Measurements from ENCODE around the gene UGGT2.
"Not testable (repeated sequence)": the region's sequence is repeated elsewhere in the genome, so short reads cannot be mapped to it uniquely, and the experiment has no call there.

The UGGT2 gene

GRCh38 chr13:96071504-96071903, 18.3 kb upstream of the UGGT2 start:
- TF ChIP-seq ZFX (IDR thresholded peaks at IDR 0.05): no peak
- no peak for TF ChIP-seq CTCF (conservative IDR thresholded peaks at IDR 0.05)
- no peak overlapping the region for H3K27ac ChIP-seq

GRCh38 chr13:96068729-96069128, 15.5 kb upstream of the UGGT2 start:
- H3K27ac ChIP-seq: no peak overlapping the region
- TF ChIP-seq CTCF (conservative IDR thresholded peaks at IDR 0.05) (no peak), ZFX (IDR thresholded peaks at IDR 0.05) (no peak)

GRCh38 chr13:96065849-96066248, 12.6 kb upstream of the UGGT2 start:
- no peak for TF ChIP-seq ZFX (IDR thresholded peaks at IDR 0.05)
- no peak for TF ChIP-seq CTCF (conservative IDR thresholded peaks at IDR 0.05)
- H3K27ac ChIP-seq: no peak overlapping the region

GRCh38 chr13:96052656-96053002, 572 bp downstream of the UGGT2 start:
- TF ChIP-seq ZFX (IDR thresholded peaks at IDR 0.05) (no peak), CTCF (conservative IDR thresholded peaks at IDR 0.05) (no peak)
- H3K27ac ChIP-seq: peak overlapping the region; percentile 80

- H3K27ac ChIP-seq: not testable (repeated sequence)
Observed at GRCh38 chr13:96051946-96052345, 1.3 kb downstream of the UGGT2 start.

- not testable (repeated sequence) for H3K27ac ChIP-seq
Observed at GRCh38 chr13:96051491-96051890, 1.7 kb downstream of the UGGT2 start.

GRCh38 chr13:96050955-96051354, 2.2 kb downstream of the UGGT2 start:
- H3K27ac ChIP-seq: not testable (repeated sequence)

GRCh38 chr13:96046449-96047126, 6.6 kb downstream of the UGGT2 start:
- not testable (repeated sequence) for H3K27ac ChIP-seq

GRCh38 chr13:96044238-96044637, 9.0 kb downstream of the UGGT2 start:
- TF ChIP-seq ZFX (IDR thresholded peaks at IDR 0.05): no peak
- TF ChIP-seq CTCF (conservative IDR thresholded peaks at IDR 0.05): no peak
- H3K27ac ChIP-seq: no peak overlapping the region

All from C4-2B (cell line).